Retinal pigment epithelial cell (primary cell): ENCODE data around the gene DNAI4.

ENCODE experiments used
- DNase-seq: peaks from one replicate; pipeline ENCODE4 v3.0.0-alpha.2; 2010; ENCODE audit warnings: low read depth
- H3K4me3 ChIP-seq: 2 replicates; pipeline ENCODE4 v1.5.1; 2011; ENCODE audit warnings: mild to moderate bottlenecking, low read length, control low read depth, moderate library complexity
- TF ChIP-seq, protein P1 (sequence below): conservative IDR thresholded peaks from 2 replicates; pipeline ENCODE4 v1.5.1; 2011; ENCODE audit warnings: low read depth, low read length, control low read depth, inconsistent platforms

Gene DNAI4

DNA sequence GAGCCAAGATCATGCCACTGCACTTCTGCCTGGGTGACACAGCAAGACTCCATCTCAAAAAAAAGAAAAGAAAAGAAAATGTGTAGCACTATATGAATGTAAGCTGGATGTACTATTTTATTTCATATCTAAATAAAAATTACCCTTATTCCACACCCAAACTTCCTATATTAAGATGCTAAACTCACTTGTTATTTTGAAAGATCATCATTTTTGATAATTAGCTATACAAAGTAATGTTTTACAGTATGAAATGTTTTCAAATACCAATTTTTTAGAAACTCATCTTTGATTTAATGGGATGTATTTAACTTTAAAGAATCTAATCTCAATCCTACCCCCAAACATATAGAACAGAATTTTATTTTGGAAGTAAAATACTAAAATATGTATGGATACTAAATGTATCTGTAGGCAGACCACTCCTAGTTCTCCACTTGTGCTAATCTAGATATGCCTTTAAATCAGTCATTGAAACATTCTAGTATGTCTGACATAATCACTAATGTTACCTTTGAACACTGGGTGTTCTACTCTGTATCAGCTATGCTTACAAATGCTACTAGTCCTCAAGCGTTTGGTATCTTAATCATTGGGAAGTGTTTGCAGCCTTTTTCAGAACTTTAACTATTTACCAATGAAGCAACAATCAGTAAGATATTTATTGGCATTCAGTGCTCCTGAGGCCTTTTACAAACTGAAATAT, 13.0 kb upstream of the DNAI4 start:
- TF ChIP-seq, protein P1, sequence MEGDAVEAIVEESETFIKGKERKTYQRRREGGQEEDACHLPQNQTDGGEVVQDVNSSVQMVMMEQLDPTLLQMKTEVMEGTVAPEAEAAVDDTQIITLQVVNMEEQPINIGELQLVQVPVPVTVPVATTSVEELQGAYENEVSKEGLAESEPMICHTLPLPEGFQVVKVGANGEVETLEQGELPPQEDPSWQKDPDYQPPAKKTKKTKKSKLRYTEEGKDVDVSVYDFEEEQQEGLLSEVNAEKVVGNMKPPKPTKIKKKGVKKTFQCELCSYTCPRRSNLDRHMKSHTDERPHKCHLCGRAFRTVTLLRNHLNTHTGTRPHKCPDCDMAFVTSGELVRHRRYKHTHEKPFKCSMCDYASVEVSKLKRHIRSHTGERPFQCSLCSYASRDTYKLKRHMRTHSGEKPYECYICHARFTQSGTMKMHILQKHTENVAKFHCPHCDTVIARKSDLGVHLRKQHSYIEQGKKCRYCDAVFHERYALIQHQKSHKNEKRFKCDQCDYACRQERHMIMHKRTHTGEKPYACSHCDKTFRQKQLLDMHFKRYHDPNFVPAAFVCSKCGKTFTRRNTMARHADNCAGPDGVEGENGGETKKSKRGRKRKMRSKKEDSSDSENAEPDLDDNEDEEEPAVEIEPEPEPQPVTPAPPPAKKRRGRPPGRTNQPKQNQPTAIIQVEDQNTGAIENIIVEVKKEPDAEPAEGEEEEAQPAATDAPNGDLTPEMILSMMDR = no peak

DNA sequence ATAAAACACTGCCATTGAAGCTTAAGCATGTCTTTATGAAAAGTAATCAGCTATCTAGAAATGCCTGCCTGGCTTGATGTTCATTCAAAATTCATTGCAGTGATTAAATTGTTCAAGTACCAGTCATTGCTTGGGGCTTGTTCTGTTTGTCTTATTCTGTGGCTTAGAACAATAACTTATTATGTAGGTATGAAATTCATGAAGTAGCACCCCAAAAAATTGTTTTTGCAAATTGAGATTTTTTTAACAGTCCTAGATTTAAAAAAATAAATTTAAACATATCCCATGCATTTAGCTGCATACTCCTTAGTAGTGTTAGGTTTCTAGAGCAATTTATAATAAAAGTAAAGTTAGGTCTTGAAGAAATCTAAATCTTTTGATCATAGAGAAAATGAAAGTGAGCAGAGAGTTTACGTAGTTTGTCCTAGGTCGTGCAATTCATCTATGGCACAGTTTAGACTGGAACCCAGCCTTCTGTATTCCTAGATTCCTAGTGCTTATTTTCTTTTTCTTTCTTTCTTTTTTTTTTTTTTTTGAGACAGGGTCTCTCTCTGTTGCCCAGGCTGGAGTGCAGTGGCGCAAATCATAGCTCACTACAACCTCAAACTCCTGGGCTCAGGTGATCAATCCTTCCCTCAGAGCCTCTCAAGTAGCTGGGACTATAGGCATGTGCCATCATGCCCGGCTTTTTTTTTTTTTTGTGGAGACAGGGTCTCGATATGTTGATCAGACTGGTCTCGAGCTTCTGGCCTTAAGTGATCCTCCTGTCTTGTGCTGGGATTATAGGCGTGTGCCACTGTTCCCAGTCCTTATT, 9.4 kb upstream of the DNAI4 start:
- TF ChIP-seq, protein P1 = no peak
- DNase-seq = no peak
- peak overlapping the region; percentile 78 for H3K4me3 ChIP-seq

More for the DNA sequence above, 13.0 kb upstream of the DNAI4 start:
- DNase-seq = no peak
- H3K4me3 ChIP-seq = no peak overlapping the region

DNA sequence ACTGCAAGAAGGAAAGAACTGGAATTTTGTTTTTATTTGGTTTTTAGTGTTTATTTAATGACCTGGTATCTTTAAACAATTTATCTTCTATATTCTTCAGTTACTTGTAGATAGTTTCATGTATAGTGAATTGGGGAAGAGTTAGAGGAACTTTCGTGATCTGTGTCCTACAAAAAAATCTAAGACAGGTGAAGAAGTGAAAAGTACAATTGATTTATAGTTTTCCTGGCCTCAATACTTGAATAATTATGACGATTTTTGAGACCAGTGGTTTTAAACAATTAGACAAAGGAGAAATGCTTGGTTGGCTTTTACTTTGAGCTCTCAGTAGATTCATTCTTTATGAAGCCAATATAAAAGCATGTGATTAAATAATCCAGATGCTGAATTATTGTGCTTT, 7.6 kb upstream of the DNAI4 start:
- TF ChIP-seq, protein P1 = no peak
- peak overlapping the region; percentile 78 for H3K4me3 ChIP-seq
- DNase-seq = no peak

DNA sequence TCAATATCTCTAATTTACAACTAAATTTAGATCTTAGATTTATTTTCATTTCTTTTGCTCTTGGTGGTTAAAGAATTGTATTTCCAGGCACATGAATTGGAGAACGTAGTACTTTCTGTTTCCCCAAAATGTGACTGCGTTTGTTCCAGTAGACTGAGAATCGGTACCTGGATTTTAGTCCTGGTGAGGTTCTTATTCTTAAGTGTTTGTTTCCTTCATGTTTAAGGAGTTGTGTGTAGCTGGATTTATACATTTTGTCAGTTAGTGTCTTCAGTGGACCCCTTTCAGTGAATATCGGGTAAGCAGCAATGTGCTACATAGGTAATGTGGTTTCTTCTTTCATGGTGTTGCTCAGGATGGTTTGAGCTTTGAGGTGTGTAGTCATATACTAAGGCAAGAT, 6.9 kb upstream of the DNAI4 start:
- TF ChIP-seq, protein P1 = no peak
- no peak for DNase-seq
- peak overlapping the region; percentile 78 for H3K4me3 ChIP-seq

DNA sequence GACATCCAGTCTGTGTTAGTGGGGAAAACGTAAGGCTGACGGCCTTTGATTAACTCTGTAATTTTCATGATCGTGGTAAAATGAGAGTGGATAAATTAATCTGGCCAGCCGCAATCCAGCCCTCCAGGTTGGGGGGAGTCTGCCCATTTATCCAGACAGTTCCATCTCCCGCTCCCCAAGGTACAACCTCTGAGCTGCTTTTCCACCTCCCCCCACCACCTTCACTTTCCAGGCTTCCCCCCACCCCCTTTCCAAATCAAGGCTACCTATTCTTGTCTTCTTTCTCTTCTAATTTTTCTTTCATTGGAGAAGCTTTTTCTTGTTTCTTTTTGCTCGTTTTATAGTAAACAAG, 6.1 kb upstream of the DNAI4 start:
- H3K4me3 ChIP-seq = peak overlapping the region; percentile 78
- no peak for DNase-seq
- TF ChIP-seq, protein P1 = no peak

DNA sequence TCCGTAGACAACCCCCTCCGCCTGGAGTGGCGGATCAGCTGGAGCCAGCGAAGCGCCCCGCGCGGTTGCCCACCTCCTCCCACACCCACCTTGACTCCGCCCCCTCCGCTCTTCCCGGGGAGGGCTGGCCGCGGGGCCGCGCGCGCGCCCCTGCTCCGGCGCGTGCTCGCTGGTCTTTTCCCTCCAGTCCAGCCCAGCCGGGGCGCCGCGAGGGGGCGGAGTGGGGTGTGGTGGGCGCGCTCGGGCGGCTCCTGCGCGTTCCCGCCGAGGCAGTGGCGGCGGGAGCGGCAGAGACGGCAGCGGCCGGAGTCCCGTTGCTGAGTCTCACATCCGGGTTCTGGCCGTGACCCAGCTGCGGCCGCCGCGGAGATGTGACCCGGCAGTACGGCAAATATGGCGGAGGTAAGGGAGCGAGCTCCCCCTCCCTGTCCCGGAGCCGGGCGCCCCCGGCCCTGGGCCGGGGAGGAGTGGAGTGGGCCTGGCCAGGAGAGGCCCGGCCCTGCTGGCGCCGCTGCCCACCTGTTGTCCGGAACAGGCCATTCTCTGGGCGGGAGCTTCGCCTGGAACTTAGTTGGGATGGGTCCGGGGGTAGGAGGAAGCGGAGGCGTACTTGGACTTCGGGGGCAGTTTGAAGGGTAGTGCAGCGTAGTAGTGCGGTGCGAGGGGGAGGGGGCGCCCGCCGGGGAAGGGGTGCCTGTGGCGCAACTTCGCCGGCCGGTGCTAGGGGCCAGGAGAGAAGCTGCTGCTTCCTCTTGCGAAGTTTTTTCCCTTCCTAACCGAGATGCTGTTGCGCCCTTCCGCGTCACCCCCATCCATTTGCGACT, 5.6 kb upstream of the DNAI4 start:
- DNase-seq = peak; percentile 73
- peak overlapping the region; percentile 78 for H3K4me3 ChIP-seq
- TF ChIP-seq, protein P1 = peak; percentile 23
